Aorta (tissue), 5 donors: ENCODE measurements around the gene SCAPER. TPM values are rescaled to one million over a fixed set of nuclear protein-coding genes. Genes with fewer than 3 reads are reported as not detected.
"Not testable (repeated sequence)": the region's sequence is repeated elsewhere in the genome, so short reads cannot be mapped to it uniquely, and the experiment has no call there.

Experiments used
- ATAC-seq: fragments of 200-7000 bp; cut with Tn5 transposase; one replicate; pipeline ENCODE4 v1.9.1; 2022; ENCODE audit warnings: moderate library complexity; ENCODE audit not compliant: low FRiP score
- DNase-seq, 2 donors: peaks; one replicate each; pipeline ENCODE4 v3.0.0-alpha.2; 2020
- H3K27ac ChIP-seq, 2 donors: one replicate each; pipeline ENCODE4 v1.5.1; 2013; ENCODE audit warnings: low read length in 2 of 2, mild to moderate bottlenecking in 2 of 2, moderate library complexity in 2 of 2, control low read depth in 1 of 2, inconsistent platforms in 1 of 2, low read depth in 1 of 2
- H3K27me3 ChIP-seq, 2 donors: one replicate each; pipeline ENCODE4 v1.6.1; 2013; ENCODE audit warnings: control low read depth in 1 of 2, low read length in 1 of 2, mild to moderate bottlenecking in 1 of 2, moderate library complexity in 1 of 2; ENCODE audit not compliant: insufficient read depth in 2 of 2, control insufficient read depth in 1 of 2
- H3K36me3 ChIP-seq, 2 donors: one replicate each; pipeline ENCODE4 v1.6.1; 2013; ENCODE audit warnings: control low read depth in 1 of 2, low read length in 1 of 2, mild to moderate bottlenecking in 1 of 2; ENCODE audit not compliant: insufficient read depth in 2 of 2, control insufficient read depth in 1 of 2
- H3K4me1 ChIP-seq, 2 donors: one replicate each; pipeline ENCODE4 v1.6.1; 2013; ENCODE audit warnings: low read length in 2 of 2, control low read depth in 1 of 2, mild to moderate bottlenecking in 1 of 2, moderate library complexity in 1 of 2; ENCODE audit not compliant: insufficient read depth in 2 of 2, control insufficient read depth in 1 of 2
- H3K4me3 ChIP-seq, 2 donors: one replicate each; pipeline ENCODE4 v1.5.1; 2013; ENCODE audit warnings: low read length in 2 of 2, control low read depth in 1 of 2, mild to moderate bottlenecking in 1 of 2
- H3K9me3 ChIP-seq: one replicate; pipeline ENCODE4 v1.6.1; 2013; ENCODE audit warnings: mild to moderate bottlenecking, low read length; ENCODE audit not compliant: control insufficient read depth
- WGBS, 2 donors: extraction: QIAGEN DNeasy Blood & Tissue Kit; methylation state at CpG; one replicate each; pipeline ENCODE4 v1.1.7; 2013; 5-methylcytosine and 5-hydroxymethylcytosine counted together
- intact Hi-C, 2 donors: fragments of 100-400 bp; cut with DNase I; formaldehyde crosslinking; loops; one replicate each; pipeline versions ENCODE4 v1.14.2 to v1.15.0; 2022
- polyA plus RNA-seq, 2 donors: library from polyadenylated mRNA; stranded (reverse); fragments of 200-250 nt; gene quantifications; one replicate each; pipeline ENCODE4 v1.2.3, GENCODE V29; 2013
- total RNA-seq, 2 donors: library from RNA; stranded (reverse); fragmentation: NEBNext Ultra II Directional; extraction: Animal tissue kit (Norgen Biotek cat#: 25700); gene quantifications; one replicate each; pipeline ENCODE4 v1.2.1, GENCODE V29; 2021
- donor health status: healthy with polysubstance abuse.
- donor health status: Bipolar disorder and iron deficiency.
- donor health status: DM: no; HTN: no; CAD: no.
- donor health status: DM: no; HTN: no; CAD: no.
- donor health status: DM: yes; HTN: yes; CAD: no.

The SCAPER gene
- total and polyA plus RNA-seq, 4 donors: 11.9 to 44.3 (median 25.6) TPM

DNA sequence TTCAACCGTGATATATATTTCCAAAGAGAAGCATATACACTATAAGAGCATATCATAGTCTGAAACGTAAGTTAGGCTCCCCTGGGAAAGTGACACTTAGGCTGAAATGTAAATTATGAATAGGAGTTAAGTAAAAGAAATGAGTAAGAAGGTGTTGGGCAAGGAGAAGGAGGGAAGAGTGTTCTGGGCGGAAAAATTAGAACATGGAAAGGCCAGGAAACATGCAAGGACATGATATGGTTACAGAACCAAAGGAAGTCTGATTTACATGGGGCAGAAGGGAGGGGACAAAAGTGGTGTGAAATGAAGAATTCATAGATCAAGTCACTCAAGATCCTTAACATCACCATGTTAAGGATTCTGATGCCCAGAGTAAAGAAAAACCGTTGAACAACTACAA, 75.2 kb downstream of the SCAPER start:
- no peak overlapping the region for H3K4me3 ChIP-seq
- DNase-seq (no peak), ATAC-seq (no peak)
- H3K9me3 ChIP-seq: peaks cover 1% of the 10 kb centered on the region
- intact Hi-C loops: no loop called here
- H3K27ac ChIP-seq: no peak overlapping the region
- no peaks in the 10 kb centered on the region for H3K27me3 ChIP-seq
- WGBS, 2 donors: 94 to 95% methylated on average over 4 of the region's 4 CpGs
- no peaks in the 10 kb centered on the region for H3K4me1 ChIP-seq
- no peaks in the 10 kb centered on the region for H3K36me3 ChIP-seq

DNA sequence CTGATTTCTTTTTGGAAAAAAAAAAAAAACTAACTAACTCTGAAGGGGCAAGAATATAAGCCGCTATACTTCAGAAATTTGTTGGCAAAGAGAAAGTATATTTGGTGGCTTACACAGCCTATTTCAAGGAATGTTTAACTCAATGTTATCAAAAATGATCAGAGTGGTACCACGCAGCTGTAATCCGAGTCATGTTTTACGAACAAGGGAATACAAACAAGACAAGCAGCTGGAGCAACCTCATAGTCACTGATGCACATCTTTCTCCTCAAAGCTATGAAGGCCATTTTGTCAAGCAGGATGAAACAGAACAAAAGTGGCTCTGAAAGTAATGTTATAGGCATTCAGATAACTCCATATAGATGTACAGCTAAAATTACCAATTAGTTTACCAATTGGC, 81.2 kb downstream of the SCAPER start:
- no peak overlapping the region for H3K27ac ChIP-seq
- no peaks in the 10 kb centered on the region for H3K9me3 ChIP-seq
- ATAC-seq: no peak
- intact Hi-C loops: no loop called here
- H3K36me3 ChIP-seq: no peaks in the 10 kb centered on the region
- H3K4me1 ChIP-seq: no peaks in the 10 kb centered on the region
- WGBS, 2 donors: 86 to 95% methylated on average over 4 of the region's 4 CpGs
- DNase-seq: no peak
- no peak overlapping the region for H3K4me3 ChIP-seq
- no peaks in the 10 kb centered on the region for H3K27me3 ChIP-seq

DNA sequence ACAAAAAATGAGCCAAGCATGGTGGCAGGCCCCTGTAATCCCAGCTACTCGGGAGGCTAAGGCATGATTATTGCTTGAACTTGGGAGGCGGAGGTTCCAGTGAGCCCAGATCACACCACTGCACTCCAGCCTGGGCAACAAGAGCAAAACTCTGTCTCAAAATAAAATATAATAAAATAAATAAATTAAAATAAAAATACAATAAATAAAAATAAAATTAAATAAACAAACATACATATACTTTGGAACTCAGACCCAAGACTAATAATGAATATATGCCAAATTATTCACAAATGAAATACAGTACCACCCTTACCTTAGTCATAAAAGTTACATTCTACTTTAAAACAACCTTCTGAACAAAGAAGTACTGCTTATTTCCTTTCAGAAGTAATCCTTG, 81.8 kb downstream of the SCAPER start:
- Histone ChIP-seq H3K36me3 (no peaks in the 10 kb centered on the region), H3K9me3 (no peaks in the 10 kb centered on the region), H3K4me3 (no peak overlapping the region), H3K27ac (no peak overlapping the region), H3K4me1 (no peaks in the 10 kb centered on the region), H3K27me3 (no peaks in the 10 kb centered on the region)
- DNase-seq: no peak
- 95 to 99% methylated on average over 2 of the region's 2 CpGs for WGBS, 2 donors
- intact Hi-C loops: no loop called here
- no peak for ATAC-seq

DNA sequence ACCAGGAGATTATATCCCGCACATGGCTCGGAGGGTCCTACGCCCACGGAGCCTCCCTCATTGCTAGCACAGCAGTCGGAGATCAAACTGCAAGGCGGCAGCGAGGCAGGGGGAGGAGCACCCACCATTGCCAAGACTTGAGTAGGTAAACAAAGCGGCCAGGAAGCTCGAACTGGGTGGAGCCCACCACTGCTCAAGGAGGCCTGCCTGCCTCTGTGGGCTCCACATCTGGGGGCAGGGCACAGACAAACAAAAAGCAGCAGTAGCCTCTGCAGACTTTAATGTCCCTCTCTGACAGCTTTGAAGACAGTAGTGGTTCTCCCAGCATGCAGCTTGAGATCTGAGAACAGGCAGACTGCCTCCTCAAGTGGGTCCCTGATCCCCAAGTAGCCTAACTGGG, 86.2 kb downstream of the SCAPER start:
- H3K27me3 ChIP-seq, H3K4me1 ChIP-seq, ATAC-seq, H3K9me3 ChIP-seq, H3K36me3 ChIP-seq, H3K4me3 ChIP-seq, intact Hi-C loops, DNase-seq, H3K27ac ChIP-seq: not testable (repeated sequence)
- 91 to 97% methylated on average over 9 of the region's 9 CpGs for WGBS, 2 donors

DNA sequence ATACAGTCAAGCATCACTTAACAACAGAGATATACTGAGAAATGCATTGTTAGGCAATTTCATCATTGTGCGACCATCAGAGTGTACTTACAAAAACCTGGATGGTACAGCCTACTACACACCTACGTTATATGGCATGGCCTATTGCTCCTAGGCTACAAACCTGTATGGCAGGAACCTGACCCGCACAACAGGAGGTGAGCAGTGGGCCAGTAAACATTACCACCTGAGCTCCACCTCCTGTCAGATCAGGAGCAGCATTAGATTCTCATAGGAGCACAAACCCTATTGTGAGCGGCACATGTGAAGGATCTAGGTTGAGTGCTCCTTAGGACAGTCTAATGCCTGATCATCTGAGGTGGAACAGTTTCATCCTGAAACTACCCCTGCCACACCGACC, 89.7 kb downstream of the SCAPER start:
- ATAC-seq (no peak), DNase-seq (no peak)
- Histone ChIP-seq H3K4me3 (no peak overlapping the region), H3K9me3 (no peaks in the 10 kb centered on the region), H3K27ac (no peak overlapping the region), H3K4me1 (no peaks in the 10 kb centered on the region), H3K36me3 (no peaks in the 10 kb centered on the region), H3K27me3 (no peaks in the 10 kb centered on the region)
- intact Hi-C loops: no loop called here
- 94 to 95% methylated on average over 5 of the region's 5 CpGs for whole genome bisulfite sequencing, 2 donors

DNA sequence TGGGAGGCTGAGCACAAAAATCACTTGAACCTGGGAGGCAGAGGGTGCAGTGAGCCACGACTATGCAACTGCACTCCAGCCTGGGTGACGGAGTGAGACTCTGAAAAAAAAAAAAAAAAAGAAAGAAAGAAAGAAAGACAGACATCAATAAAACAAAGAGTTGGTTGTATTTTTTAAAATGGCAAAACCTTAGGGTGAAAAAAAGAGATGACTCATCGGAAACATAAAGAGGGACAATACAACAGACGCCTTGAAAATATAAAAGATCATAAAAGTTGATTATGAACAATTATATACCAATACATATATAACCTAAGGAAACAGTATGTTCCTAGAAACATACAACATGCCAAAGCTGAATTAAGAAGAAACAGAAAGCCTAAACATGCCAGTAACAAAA, 92.8 kb downstream of the SCAPER start:
- no peak for ATAC-seq
- Histone ChIP-seq H3K4me3 (no peak overlapping the region), H3K27me3 (no peaks in the 10 kb centered on the region), H3K9me3 (no peaks in the 10 kb centered on the region), H3K27ac (no peak overlapping the region), H3K36me3 (peaks cover 0 to 2% of the 10 kb centered on the region in 2 donors), H3K4me1 (peaks cover 0 to 2% of the 10 kb centered on the region in 2 donors)
- 95 to 96% methylated on average over 4 of the region's 4 CpGs for WGBS, 2 donors
- no peak for DNase-seq
- intact Hi-C loops: no loop called here

DNA sequence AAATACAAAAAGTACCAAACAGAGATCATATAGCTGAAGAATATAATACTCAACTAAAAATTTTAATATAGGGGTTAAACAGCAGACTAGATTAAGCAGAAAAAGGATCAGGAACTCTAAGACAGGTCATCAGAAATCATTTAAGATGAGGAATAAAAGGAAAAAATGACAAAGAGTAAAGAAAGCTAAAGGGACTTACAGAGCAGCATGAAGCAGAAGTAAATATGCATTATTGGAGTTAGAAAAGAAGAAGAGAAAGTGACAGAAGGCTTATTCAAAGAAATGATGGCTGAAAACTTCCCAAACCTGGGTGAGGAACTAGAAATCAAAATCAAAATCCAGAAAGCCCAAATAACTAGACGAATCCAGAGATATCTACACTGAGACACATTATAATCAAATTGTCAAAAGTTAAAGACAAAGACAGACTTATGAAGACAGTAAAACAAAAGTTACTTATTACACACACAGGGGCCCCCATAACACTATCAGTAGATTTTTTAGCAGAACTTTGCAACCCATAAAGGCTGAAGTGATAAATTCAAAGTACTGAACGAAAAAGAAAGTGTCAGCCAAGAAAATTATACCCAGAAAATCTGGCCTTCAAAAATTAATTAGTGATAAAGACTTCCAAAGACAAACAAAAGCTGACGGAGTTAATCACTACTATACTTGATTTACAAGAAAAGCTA, 95.6 kb downstream of the SCAPER start:
- Histone ChIP-seq H3K4me3 (no peak overlapping the region), H3K4me1 (peaks cover 0 to 2% of the 10 kb centered on the region in 2 donors), H3K9me3 (no peaks in the 10 kb centered on the region), H3K36me3 (peaks cover 0 to 2% of the 10 kb centered on the region in 2 donors), H3K27ac (no peak overlapping the region), H3K27me3 (no peaks in the 10 kb centered on the region)
- DNase-seq (no peak), ATAC-seq (no peak)
- WGBS, 2 donors: 89 to 92% methylated on average over 3 of the region's 3 CpGs
- intact Hi-C loops: no loop called here

DNA sequence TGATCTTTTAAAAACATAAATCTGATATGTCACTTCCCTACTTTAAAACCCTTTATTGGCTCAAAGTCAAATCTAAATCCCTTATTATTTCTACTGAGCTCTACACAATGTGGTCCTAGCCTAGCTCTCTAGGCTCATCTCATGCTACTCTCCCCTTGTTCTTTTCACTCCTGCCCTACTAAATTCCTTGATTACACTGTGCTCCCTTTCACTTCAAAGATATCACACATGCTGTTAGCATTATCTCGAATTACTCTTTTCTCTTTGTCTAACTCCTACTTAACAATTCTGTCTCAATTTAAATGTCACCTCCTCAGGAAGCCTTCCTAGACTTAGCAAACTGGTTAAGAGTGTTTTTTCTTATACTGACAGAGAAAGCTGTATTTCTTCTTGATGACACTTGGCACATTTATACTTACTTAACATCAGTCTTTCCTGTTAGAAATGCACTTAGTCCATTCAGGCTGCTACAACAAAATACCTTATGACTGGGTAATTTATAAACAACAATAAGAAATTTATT, 102.0 kb downstream of the SCAPER start:
- H3K9me3 ChIP-seq: no peaks in the 10 kb centered on the region
- H3K27ac ChIP-seq: no peak overlapping the region
- intact Hi-C loops: loop anchor here in 1 of 2 donors (2.0 kb wide), 1 partner anchor 40 kb away; no protein-coding TSS in a partner anchor
- DNase-seq (no peak), ATAC-seq (no peak)
- no peak overlapping the region for H3K4me3 ChIP-seq
- WGBS, 2 donors: 70 to 72% methylated on average over 1 of the region's 1 CpG
- peaks cover 0 to 8% of the 10 kb centered on the region in 2 donors for H3K36me3 ChIP-seq
- no peaks in the 10 kb centered on the region for H3K4me1 ChIP-seq
- H3K27me3 ChIP-seq: no peaks in the 10 kb centered on the region

DNA sequence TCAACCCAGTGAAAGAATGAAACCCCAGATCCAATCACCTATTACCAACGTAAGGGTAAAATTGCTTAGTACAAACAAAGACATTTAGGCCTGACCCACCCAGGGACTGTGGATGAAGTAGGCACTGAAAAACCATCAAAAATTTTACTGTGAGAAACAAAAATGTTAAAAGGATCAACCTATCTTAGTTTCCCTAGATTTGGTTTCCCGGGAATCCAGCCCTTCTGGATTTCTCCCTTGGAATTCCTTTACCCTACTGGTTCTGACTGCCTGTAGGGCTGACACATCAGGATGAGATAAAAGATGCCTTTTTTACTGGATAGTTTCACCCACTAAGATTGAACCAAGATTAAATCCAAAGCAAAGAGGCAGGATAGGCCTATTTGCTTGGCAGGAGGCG, 102.7 kb downstream of the SCAPER start:
- no peak overlapping the region for H3K4me3 ChIP-seq
- H3K36me3 ChIP-seq: peaks cover 0 to 8% of the 10 kb centered on the region in 2 donors
- H3K9me3 ChIP-seq: no peaks in the 10 kb centered on the region
- H3K27me3 ChIP-seq: no peaks in the 10 kb centered on the region
- 97 to 98% methylated on average over 3 of the region's 3 CpGs for WGBS, 2 donors
- H3K4me1 ChIP-seq: no peaks in the 10 kb centered on the region
- no peak overlapping the region for H3K27ac ChIP-seq
- no peak for DNase-seq
- ATAC-seq: no peak
- intact Hi-C loops: loop anchor here in 1 of 2 donors (2.0 kb wide), 1 partner anchor 40 kb away; no protein-coding TSS in a partner anchor
